Activated CD4-positive, alpha-beta memory T cell treated with anti-CD3 and anti-CD28 coated beads for 36 hours (primary cell): Measurements from ENCODE around the gene F2. TPM values are rescaled to one million over a fixed set of nuclear protein-coding genes. Genes with fewer than 3 reads are reported as not detected.

Source experiments
- CTCF ChIA-PET: fragments of 350-600 bp; sonication (Branson Sonifier 250); formaldehyde crosslinking; loops from one replicate; lab custom pipeline; 2021; ENCODE audit warnings: antibody characterized with exemption, inconsistent platforms; lab: Charles Lee
- POLR2A ChIA-PET: fragments of 350-600 bp; sonication (Branson Sonifier 250); formaldehyde crosslinking; loops from one replicate; lab custom pipeline; 2021; ENCODE audit warnings: antibody characterized with exemption; lab: Charles Lee
- DNase-seq: peaks from one replicate; pipeline ENCODE4 v3.0.0-alpha.2; 2020
- H3K27ac Mint-ChIP-seq: one replicate; pipeline ENCODE4 v1.8.0; 2021; ENCODE audit warnings: mixed read lengths
- H3K27me3 Mint-ChIP-seq: one replicate; pipeline ENCODE4 v1.8.0; 2021; ENCODE audit warnings: mixed read lengths
- H3K36me3 Mint-ChIP-seq: one replicate; pipeline ENCODE4 v1.8.0; 2021; ENCODE audit warnings: mixed read lengths
- H3K4me1 Mint-ChIP-seq: one replicate; pipeline ENCODE4 v1.8.0; 2021; ENCODE audit warnings: low read depth, mixed read lengths
- H3K4me3 Mint-ChIP-seq: one replicate; pipeline ENCODE4 v1.8.0; 2021; ENCODE audit warnings: mild to moderate bottlenecking, mixed read lengths
- H3K9me3 Mint-ChIP-seq: one replicate; pipeline ENCODE4 v1.8.0; 2021; ENCODE audit warnings: mixed read lengths
- intact Hi-C: fragments of 100-400 bp; cut with micrococcal nuclease; formaldehyde crosslinking; loops from one replicate; pipeline ENCODE4 v1.15.1; 2023
- total RNA-seq, 2 experiments: library from RNA; stranded (reverse); gene quantifications; one replicate each; pipeline ENCODE4 v1.2.3, GENCODE V29; 2021

F2 gene
- total RNA-seq, 2 experiments from 2014 or later = 0.29 TPM; not detected in 1

- H3K27ac Mint-ChIP-seq = no peak overlapping the region
These were observed 3.7 kb downstream of the F2 start for GRCh38 chr11:46722566-46723358.

GRCh38 chr11:46723359-46723680 is 4.3 kb downstream of the F2 start:
- intact Hi-C loops = no loop called here
- Mint-ChIP-seq H3K27me3 (no peaks in the 10 kb centered on the region), H3K4me1 (peaks cover 3% of the 10 kb centered on the region), H3K4me3 (no peak overlapping the region), H3K9me3 (no peaks in the 10 kb centered on the region), H3K36me3 (no peaks in the 10 kb centered on the region), H3K27ac (no peak overlapping the region)
- DNase-seq = no peak
- ChIA-PET POLR2A (no interaction called here), CTCF (no interaction called here)

More at GRCh38 chr11:46722566-46723358, 3.7 kb downstream of the F2 start:
- peaks cover 6% of the 10 kb centered on the region for H3K4me1 Mint-ChIP-seq
- intact Hi-C loops = no loop called here
- DNase-seq = no peak
- no peaks in the 10 kb centered on the region for H3K36me3 Mint-ChIP-seq
- no peaks in the 10 kb centered on the region for H3K27me3 Mint-ChIP-seq
- no peak overlapping the region for H3K4me3 Mint-ChIP-seq
- ChIA-PET CTCF (no interaction called here), POLR2A (no interaction called here)
- H3K9me3 Mint-ChIP-seq = no peaks in the 10 kb centered on the region

DNA sequence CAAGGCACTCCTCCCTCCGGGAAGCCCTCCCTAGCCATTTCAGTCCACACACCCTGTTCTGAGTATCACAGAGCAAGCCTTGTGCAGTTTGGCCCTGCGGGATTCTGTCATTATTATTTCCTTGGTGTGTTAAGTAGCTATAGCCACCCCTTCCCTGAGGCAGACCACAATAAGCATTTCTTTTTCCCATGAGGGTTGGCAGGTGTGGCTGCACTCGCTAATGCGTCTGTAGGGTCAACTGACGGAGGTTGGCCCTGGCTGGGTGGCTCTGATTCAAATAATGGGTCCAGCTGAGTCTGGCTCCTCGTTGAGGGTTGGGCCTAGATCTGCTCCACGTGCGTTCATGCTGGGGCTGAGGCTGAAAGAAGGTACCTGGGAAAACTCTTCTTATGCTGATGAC is 5.1 kb downstream of the F2 start:
- H3K36me3 Mint-ChIP-seq = no peaks in the 10 kb centered on the region
- no peaks in the 10 kb centered on the region for H3K27me3 Mint-ChIP-seq
- no peak overlapping the region for H3K27ac Mint-ChIP-seq
- ChIA-PET CTCF (interaction anchor here (0.6 kb wide), 1 partner anchor 533 kb away, joined by 3 read pairs; no protein-coding TSS in a partner anchor), POLR2A (no interaction called here)
- intact Hi-C loops = no loop called here
- no peak for DNase-seq
- no peaks in the 10 kb centered on the region for H3K9me3 Mint-ChIP-seq
- no peaks in the 10 kb centered on the region for H3K4me1 Mint-ChIP-seq
- no peak overlapping the region for H3K4me3 Mint-ChIP-seq

GRCh38 chr11:46725338-46726205 is 6.6 kb downstream of the F2 start:
- Mint-ChIP-seq H3K27ac (no peak overlapping the region), H3K4me1 (no peaks in the 10 kb centered on the region), H3K4me3 (no peak overlapping the region), H3K36me3 (no peaks in the 10 kb centered on the region), H3K9me3 (no peaks in the 10 kb centered on the region), H3K27me3 (no peaks in the 10 kb centered on the region)
- intact Hi-C loops = no loop called here
- no peak for DNase-seq
- CTCF ChIA-PET = interaction anchor here (0.7 kb wide), 1 partner anchor 848 kb away, joined by 3 read pairs; no protein-coding TSS in a partner anchor
- POLR2A ChIA-PET = no interaction called here

GRCh38 chr11:46726206-46726862 is 7.3 kb downstream of the F2 start:
- H3K4me1 Mint-ChIP-seq = no peaks in the 10 kb centered on the region
- H3K27me3 Mint-ChIP-seq = no peaks in the 10 kb centered on the region
- no peak overlapping the region for H3K4me3 Mint-ChIP-seq
- H3K27ac Mint-ChIP-seq = no peak overlapping the region
- H3K36me3 Mint-ChIP-seq = no peaks in the 10 kb centered on the region
- intact Hi-C loops = no loop called here
- POLR2A ChIA-PET = no interaction called here
- DNase-seq = no peak
- CTCF ChIA-PET = no interaction called here
- no peaks in the 10 kb centered on the region for H3K9me3 Mint-ChIP-seq

GRCh38 chr11:46727952-46728658 is 9.1 kb downstream of the F2 start:
- intact Hi-C loops = no loop called here
- H3K4me1 Mint-ChIP-seq = no peaks in the 10 kb centered on the region
- no peak for DNase-seq
- ChIA-PET CTCF (no interaction called here), POLR2A (no interaction called here)
- H3K36me3 Mint-ChIP-seq = no peaks in the 10 kb centered on the region
- no peaks in the 10 kb centered on the region for H3K9me3 Mint-ChIP-seq
- no peaks in the 10 kb centered on the region for H3K27me3 Mint-ChIP-seq
- no peak overlapping the region for H3K4me3 Mint-ChIP-seq
- H3K27ac Mint-ChIP-seq = no peak overlapping the region

GRCh38 chr11:46728659-46729040 is 9.6 kb downstream of the F2 start:
- Mint-ChIP-seq H3K36me3 (no peaks in the 10 kb centered on the region), H3K9me3 (no peaks in the 10 kb centered on the region), H3K4me1 (no peaks in the 10 kb centered on the region), H3K27me3 (no peaks in the 10 kb centered on the region), H3K4me3 (no peak overlapping the region), H3K27ac (no peak overlapping the region)
- POLR2A ChIA-PET = no interaction called here
- CTCF ChIA-PET = no interaction called here
- intact Hi-C loops = no loop called here
- no peak for DNase-seq

DNA sequence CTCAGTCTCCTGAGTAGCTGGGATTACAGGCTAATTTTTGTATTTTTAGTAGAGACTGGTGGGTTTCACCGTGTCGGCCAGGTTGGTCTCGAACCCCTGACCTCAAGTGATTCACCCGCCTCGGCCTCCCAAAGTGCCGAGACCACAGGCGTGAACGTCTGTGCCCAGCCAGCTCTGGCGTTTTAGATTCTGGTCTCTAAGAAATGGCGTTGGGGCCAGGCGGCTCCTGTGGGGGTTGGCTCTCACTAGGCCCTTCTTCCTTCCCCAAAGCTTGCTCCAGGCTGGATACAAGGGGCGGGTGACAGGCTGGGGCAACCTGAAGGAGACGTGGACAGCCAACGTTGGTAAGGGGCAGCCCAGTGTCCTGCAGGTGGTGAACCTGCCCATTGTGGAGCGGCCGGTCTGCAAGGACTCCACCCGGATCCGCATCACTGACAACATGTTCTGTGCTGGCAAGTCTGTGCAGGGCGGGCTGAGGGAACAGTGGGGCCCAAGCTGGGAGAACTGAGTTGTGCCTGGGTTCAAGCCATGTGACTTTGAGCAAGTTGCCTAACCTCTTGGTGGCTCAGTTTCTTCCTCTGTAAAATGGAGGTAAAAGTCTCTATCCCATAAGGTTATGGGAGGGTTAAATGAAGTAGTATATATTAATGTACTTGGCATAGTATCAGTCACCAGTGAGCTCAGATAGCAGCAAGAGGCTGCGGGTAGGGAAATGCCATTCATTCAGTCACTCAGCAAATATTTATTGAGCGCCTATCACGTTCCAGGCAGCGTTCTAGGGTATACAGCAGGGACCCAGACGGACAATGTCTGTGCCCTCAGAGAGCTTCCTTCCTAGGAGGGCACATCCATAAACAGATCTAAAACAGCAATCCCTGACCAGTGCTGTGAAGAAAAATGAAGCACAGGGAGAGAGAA is 10.4 kb downstream of the F2 start:
- Mint-ChIP-seq H3K4me3 (no peak overlapping the region), H3K36me3 (no peaks in the 10 kb centered on the region), H3K4me1 (no peaks in the 10 kb centered on the region), H3K9me3 (no peaks in the 10 kb centered on the region), H3K27ac (no peak overlapping the region), H3K27me3 (no peaks in the 10 kb centered on the region)
- intact Hi-C loops = no loop called here
- CTCF ChIA-PET = no interaction called here
- DNase-seq = no peak
- POLR2A ChIA-PET = no interaction called here

GRCh38 chr11:46731545-46731944 is 12.5 kb downstream of the F2 start:
- intact Hi-C loops = no loop called here
- DNase-seq = no peak
- POLR2A ChIA-PET = no interaction called here

DNA sequence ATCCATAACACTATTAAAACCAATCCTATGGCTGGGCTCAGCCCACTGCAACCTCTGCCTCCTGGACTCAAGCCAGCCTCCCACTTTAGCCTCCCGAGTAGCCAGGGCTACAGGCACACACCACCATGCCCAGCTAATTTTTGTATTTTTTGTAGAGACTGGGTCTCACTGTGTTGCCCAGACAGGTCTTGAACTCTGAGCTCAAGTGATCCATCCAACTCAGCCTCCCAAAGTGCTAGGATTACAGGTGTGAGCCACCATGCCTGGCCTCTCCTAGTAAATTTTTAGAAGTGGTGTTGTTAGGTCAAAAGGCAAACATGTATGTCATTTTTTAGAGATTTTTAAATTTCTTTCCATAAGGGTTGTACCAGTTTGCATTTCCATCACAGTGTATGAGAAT is 14.2 kb downstream of the F2 start:
- Mint-ChIP-seq H3K36me3 (no peaks in the 10 kb centered on the region), H3K9me3 (no peaks in the 10 kb centered on the region), H3K4me3 (no peak overlapping the region), H3K27me3 (no peaks in the 10 kb centered on the region), H3K4me1 (no peaks in the 10 kb centered on the region), H3K27ac (no peak overlapping the region)
- ChIA-PET CTCF (no interaction called here), POLR2A (no interaction called here)
- no peak for DNase-seq
- intact Hi-C loops = no loop called here

More at GRCh38 chr11:46731545-46731944, 12.5 kb downstream of the F2 start:
- Mint-ChIP-seq H3K27me3 (no peaks in the 10 kb centered on the region), H3K36me3 (no peaks in the 10 kb centered on the region), H3K27ac (no peak overlapping the region), H3K4me3 (no peak overlapping the region), H3K9me3 (no peaks in the 10 kb centered on the region), H3K4me1 (no peaks in the 10 kb centered on the region)
- CTCF ChIA-PET = no interaction called here

DNA sequence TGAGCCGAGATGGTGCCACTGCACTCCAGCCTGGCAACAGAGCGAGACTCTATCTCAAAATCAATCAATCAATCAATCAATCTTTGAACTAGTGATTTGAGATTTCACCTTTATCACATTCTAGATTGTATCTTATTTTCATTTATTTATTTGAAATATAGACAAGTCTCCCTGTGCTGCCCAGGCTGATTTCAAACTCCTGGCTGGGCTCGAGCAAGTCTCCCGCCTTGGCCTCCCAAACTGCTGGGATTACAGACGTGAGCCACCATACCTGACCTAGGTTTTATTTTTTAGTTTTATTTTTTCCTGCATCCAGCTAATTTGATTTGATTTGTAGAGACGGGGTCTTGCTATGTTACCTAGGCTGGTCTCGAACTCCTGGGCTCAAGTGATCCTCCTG is 17.1 kb downstream of the F2 start:
- Mint-ChIP-seq H3K4me1 (no peaks in the 10 kb centered on the region), H3K36me3 (peaks cover 4% of the 10 kb centered on the region), H3K4me3 (no peak overlapping the region), H3K27ac (no peak overlapping the region), H3K9me3 (no peaks in the 10 kb centered on the region), H3K27me3 (no peaks in the 10 kb centered on the region)
- ChIA-PET POLR2A (no interaction called here), CTCF (interaction anchor here (0.5 kb wide), 1 partner anchor 299 kb away, joined by 4 read pairs; no protein-coding TSS in a partner anchor)
- DNase-seq = no peak
- intact Hi-C loops = no loop called here
